GM20000 (cell line): ENCODE data around the gene TMEM191C.
"Not testable (repeated sequence)": the region's sequence is repeated elsewhere in the genome, so short reads cannot be mapped to it uniquely, and the experiment has no call there.

Experiments used
- DNase-seq: peaks from one replicate; pipeline ENCODE4 v3.0.0; 2012; ENCODE audit warnings: low spot score
- CTCF ChIP-seq: IDR thresholded peaks from 2 replicates; pipeline ENCODE4 v1.5.1; 2012; ENCODE audit warnings: mild to moderate bottlenecking, control low read depth; ENCODE audit errors: extremely low read depth, missing control alignments

TMEM191C gene

GRCh38 chr22:21447694-21448402 is 19.3 kb upstream of the TMEM191C start:
- DNase-seq = no peak
- TF ChIP-seq CTCF = no peak

DNA sequence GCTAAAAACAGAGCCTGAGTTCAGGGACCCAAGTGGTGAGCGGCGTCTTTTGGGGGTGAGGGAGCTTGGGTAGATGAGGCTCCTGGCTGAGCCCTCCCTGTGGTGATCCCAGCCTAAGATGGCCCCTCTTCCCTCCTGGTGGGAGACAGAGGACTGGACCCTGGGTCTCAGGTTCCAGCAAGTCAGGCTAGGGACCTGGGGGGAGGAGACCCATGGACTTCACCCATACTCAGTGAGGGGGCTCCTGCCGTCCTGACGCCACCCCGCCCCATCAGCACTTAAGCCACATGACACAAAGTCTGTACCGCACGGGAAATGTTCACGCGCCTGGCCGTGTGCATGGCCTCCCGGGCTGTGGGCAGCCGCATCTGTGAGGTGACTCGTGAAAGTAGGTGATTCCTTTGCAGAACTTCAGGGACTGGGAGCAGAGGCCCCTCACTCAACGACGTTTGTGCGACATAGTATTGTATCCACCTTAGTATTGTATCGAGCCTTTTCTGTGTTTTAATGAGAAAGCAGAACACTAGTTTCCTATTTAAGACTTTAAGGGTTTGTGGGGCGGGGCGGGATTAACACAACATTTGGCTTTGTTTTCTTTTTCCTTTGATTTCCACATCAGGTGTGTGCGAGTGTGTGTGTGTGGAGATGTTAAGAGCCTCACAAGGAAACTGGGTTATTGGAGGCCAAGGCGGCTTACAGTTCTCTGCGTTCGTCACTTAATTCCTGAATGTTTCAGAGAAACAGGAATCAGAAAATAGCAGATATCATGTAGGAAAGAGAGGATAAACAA is 18.4 kb upstream of the TMEM191C start:
- TF ChIP-seq CTCF = no peak
- DNase-seq = no peak

DNA sequence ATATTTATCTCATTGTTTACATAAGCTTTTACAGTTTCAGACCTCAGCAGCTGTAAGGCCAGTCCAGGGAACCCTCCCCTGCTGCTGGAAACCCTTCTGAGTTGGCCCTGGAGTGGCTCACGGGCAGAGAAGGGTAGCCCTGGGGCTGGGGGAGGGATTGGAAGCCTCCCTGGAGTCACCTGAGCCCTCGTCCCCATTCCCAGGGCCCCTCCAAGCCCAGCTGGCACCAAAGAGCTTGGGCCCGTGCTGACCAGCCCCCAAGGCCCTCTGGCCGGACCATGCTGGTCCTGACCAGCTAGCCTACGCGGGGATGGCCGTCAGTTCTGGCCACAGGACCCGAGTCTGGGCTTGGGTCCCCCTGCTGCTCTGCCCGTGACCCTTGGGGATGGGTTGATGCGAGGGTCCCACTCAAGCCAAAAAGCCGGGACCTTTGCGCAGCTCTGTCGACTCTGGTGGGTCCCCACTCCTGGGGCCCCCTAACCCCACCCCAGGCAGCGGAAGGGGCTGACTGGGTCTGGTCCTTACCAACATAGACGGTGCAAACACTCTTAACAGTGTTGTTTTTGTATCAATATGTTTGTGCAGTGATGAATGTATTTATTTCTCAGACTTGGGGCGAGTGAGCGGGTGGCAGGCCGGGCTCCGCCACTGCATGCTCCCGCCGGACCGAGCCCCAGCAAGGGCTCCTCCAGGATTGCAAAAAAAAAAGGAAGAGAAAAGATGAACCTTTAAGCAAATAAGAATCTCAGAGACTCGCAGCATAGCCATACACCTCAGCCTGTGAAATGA is 17.5 kb upstream of the TMEM191C start:
- no peak for DNase-seq
- no peak for TF ChIP-seq CTCF

GRCh38 chr22:21450320-21450831 is 16.8 kb upstream of the TMEM191C start:
- no peak for TF ChIP-seq CTCF
- DNase-seq = no peak

- DNase-seq = no peak
- no peak for TF ChIP-seq CTCF
These were observed 16.3 kb upstream of the TMEM191C start for GRCh38 chr22:21450858-21451353.

GRCh38 chr22:21451545-21452520 is 15.4 kb upstream of the TMEM191C start:
- TF ChIP-seq CTCF = no peak
- no peak for DNase-seq

GRCh38 chr22:21452666-21453065 is 14.5 kb upstream of the TMEM191C start:
- not testable (repeated sequence) for DNase-seq

DNA sequence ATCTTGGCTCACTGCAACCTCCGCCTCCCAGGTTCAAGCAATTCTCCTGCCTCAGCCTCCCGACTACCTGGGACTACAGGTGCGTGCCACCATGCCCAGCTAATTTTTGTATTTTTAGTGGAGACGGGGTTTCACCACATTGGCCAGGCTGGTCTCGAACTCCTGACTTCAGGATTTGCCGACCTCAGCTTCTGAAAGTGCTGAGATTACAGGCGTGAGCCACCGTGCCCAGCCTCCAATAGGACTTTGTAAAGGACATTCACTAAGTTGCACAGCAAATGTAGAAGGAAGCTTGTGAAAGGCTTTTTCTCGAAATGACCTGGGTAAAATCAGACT is 12.2 kb upstream of the TMEM191C start:
- not testable (repeated sequence) for DNase-seq
